ENCODE results near the gene PLEKHG4. TPM values are rescaled to one million over a fixed set of nuclear protein-coding genes. Genes with fewer than 3 reads are reported as not detected.

PLEKHG4 gene
- total RNA-seq, 1 donor from 2014 or later: 12.4 TPM

DNA sequence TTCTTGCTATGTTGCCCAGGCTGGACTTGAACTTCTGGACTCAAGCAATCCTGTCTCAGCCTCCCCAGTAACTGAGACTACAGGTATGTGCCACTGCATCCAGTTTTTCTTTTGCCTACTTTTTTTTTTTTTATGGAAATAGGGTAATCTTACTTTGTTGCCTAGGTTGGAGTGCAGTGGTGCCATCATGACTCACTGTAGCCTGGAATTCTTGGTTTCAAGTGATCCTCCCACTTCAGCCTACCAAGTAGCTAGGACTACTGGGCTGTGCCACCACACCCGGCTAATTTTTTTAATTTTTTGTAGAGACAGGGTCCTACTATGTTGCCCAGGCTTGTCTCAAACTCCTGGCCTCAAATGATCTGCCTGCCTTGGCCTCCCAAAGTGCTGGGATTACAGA, 57.3 kb downstream of the PLEKHG4 start:
- intact Hi-C loops (cut with DNase I): no loop called here
- ATAC-seq: no peak
- H3K9me3 ChIP-seq: no peaks in the 10 kb centered on the region

More for the DNA sequence above, 57.3 kb downstream of the PLEKHG4 start:
- Histone ChIP-seq H3K4me1 (no peaks in the 10 kb centered on the region), H3K36me3 (no peaks in the 10 kb centered on the region), H3K27ac (no peak overlapping the region), H3K27me3 (ENCODE audit: low read depth) (no peaks in the 10 kb centered on the region), H3K4me3 (no peak overlapping the region)
- TF ChIP-seq, protein P1, sequence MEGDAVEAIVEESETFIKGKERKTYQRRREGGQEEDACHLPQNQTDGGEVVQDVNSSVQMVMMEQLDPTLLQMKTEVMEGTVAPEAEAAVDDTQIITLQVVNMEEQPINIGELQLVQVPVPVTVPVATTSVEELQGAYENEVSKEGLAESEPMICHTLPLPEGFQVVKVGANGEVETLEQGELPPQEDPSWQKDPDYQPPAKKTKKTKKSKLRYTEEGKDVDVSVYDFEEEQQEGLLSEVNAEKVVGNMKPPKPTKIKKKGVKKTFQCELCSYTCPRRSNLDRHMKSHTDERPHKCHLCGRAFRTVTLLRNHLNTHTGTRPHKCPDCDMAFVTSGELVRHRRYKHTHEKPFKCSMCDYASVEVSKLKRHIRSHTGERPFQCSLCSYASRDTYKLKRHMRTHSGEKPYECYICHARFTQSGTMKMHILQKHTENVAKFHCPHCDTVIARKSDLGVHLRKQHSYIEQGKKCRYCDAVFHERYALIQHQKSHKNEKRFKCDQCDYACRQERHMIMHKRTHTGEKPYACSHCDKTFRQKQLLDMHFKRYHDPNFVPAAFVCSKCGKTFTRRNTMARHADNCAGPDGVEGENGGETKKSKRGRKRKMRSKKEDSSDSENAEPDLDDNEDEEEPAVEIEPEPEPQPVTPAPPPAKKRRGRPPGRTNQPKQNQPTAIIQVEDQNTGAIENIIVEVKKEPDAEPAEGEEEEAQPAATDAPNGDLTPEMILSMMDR (IDR thresholded peaks at IDR 0.05): no peak
- DNase-seq: no peak

Other genes with a start within 250 kb of the PLEKHG4 start
- gene PHAF1, start 169.6 kb upstream of the PLEKHG4 start, total RNA-seq: 21.7 TPM
- 13.5 TPM for gene B3GNT9, start 128.5 kb upstream of the PLEKHG4 start, total RNA-seq
- 28.4 TPM for gene TRADD, start 119.6 kb upstream of the PLEKHG4 start, total RNA-seq
- 32.9 TPM for gene FBXL8, start 119.6 kb upstream of the PLEKHG4 start, total RNA-seq
- gene HSF4, start 114.8 kb upstream of the PLEKHG4 start, total RNA-seq: 76.3 TPM
- gene NOL3, start 109.0 kb upstream of the PLEKHG4 start, total RNA-seq: 55.6 TPM
- gene MATCAP1, start 95.6 kb upstream of the PLEKHG4 start, total RNA-seq: 29.0 TPM
- gene EXOC3L1, start 89.4 kb upstream of the PLEKHG4 start, total RNA-seq: 15.6 TPM
- 66.5 TPM for gene E2F4, start 87.4 kb upstream of the PLEKHG4 start, total RNA-seq
- 14.9 TPM for gene ELMO3, start 80.4 kb upstream of the PLEKHG4 start, total RNA-seq
- 33.1 TPM for gene TMEM208, start 52.4 kb upstream of the PLEKHG4 start, total RNA-seq
- gene FHOD1, start 32.1 kb upstream of the PLEKHG4 start, total RNA-seq: 67.7 TPM
- 2.8 TPM for gene SLC9A5, start 30.6 kb upstream of the PLEKHG4 start, total RNA-seq
- 0.74 TPM for gene KCTD19, start 47.2 kb downstream of the PLEKHG4 start, total RNA-seq
- 42.1 TPM for gene LRRC36, start 47.3 kb downstream of the PLEKHG4 start, total RNA-seq
- gene TPPP3, start 114.0 kb downstream of the PLEKHG4 start, total RNA-seq: 123 TPM
- gene ZDHHC1, start 136.9 kb downstream of the PLEKHG4 start, total RNA-seq: 18.9 TPM
- gene HSD11B2, start 151.6 kb downstream of the PLEKHG4 start, total RNA-seq: 2.9 TPM
- 175 TPM for gene ATP6V0D1, start 201.6 kb downstream of the PLEKHG4 start, total RNA-seq
- gene AGRP, start 204.0 kb downstream of the PLEKHG4 start, total RNA-seq: 8.5 TPM
- 112 TPM for gene RIPOR1, start 249.3 kb downstream of the PLEKHG4 start, total RNA-seq

Measured in lower lobe of right lung (tissue), 2 donors.